Stomach (tissue), 9 donors: ENCODE measurements around the gene CST2. TPM values are rescaled to one million over a fixed set of nuclear protein-coding genes. Genes with fewer than 3 reads are reported as not detected.

Source experiments
- DNase-seq, 2 donors: peaks; one replicate each; pipeline versions ENCODE4 v3.0.0 to v3.0.0-alpha.2; 2013 to 2019
- H3K27ac ChIP-seq, 5 donors: fragments of 200-600 bp in 4 of 5; sonication (generic) in 4 of 5; one replicate each; pipeline ENCODE4 v1.5.1; 2013 to 2019; ENCODE audit warnings: mild to moderate bottlenecking in 1 of 5, moderate library complexity in 1 of 5
- H3K27me3 ChIP-seq, 3 donors: fragments of 200-600 bp; sonication (generic); one replicate each; pipeline ENCODE4 v1.5.1; 2017 to 2019; ENCODE audit warnings: mixed run types in 1 of 3
- H3K36me3 ChIP-seq, 4 donors: fragments of 200-600 bp; sonication (generic); 1 replicate in 3 of 4; 2 replicates in 1 of 4; pipeline ENCODE4 v1.5.1; 2016 to 2019
- H3K4me1 ChIP-seq, 4 donors: fragments of 200-600 bp; sonication (generic); one replicate each; pipeline ENCODE4 v1.5.1; 2016 to 2019
- H3K4me3 ChIP-seq, 4 donors: fragments of 200-600 bp; sonication (generic) in 3 of 4; one replicate each; pipeline ENCODE4 v1.5.1; 2016 to 2019; ENCODE audit warnings: mild to moderate bottlenecking in 1 of 4
- H3K9me3 ChIP-seq, 4 donors: fragments of 200-600 bp; sonication (generic); one replicate each; pipeline ENCODE4 v1.5.1; 2016 to 2019
- EP300 ChIP-seq: sonication (generic); formaldehyde crosslinking; IDR thresholded peaks from one replicate; pipeline ENCODE4 v1.6.1; 2017; ENCODE audit warnings: antibody characterized with exemption
- POLR2A ChIP-seq, 4 donors: fragments of 450-650 bp; IDR thresholded peaks; one replicate each; pipeline ENCODE4 v1.6.1; 2016; ENCODE audit warnings: antibody characterized with exemption in 4 of 4, control low read depth in 2 of 4, mild to moderate bottlenecking in 1 of 4, moderate library complexity in 1 of 4
- POLR2AphosphoS5 ChIP-seq, 3 donors: sonication (generic); formaldehyde crosslinking; IDR thresholded peaks; one replicate each; pipeline ENCODE4 v1.6.1; 2016; ENCODE audit warnings: antibody characterized with exemption in 3 of 3
- WGBS, 5 donors: extraction: QIAGEN DNeasy Blood & Tissue Kit in 3 of 5; methylation state at CpG; one replicate each; pipeline versions ENCODE4 v1.1.5 to v1.1.7; 2013 to 2018; 5-methylcytosine and 5-hydroxymethylcytosine counted together
- intact Hi-C: fragments of 100-400 bp; cut with DNase I; formaldehyde crosslinking; loops from one replicate; pipeline ENCODE4 v1.15.1; 2023; ENCODE audit warnings: low total_unique reads
- polyA plus RNA-seq, 3 donors: library from polyadenylated mRNA; stranded (reverse); fragments of 200-250 nt; gene quantifications; one replicate each; pipeline ENCODE4 v1.2.3, GENCODE V29; 2013
- total RNA-seq, 5 donors: library from RNA; depleted of rRNA; stranded (reverse); fragments of >200 nt; gene quantifications; one replicate each; pipeline versions ENCODE4 v1.1.0 to v1.2.3, GENCODE V29; 2014 to 2016
- TF ChIP-seq, protein P1 (sequence below), 7 experiments: fragments of 450-650 bp in 4 of 7; fragments of 200-600 bp in 3 of 7; sonication (generic) in 3 of 7; IDR thresholded peaks; one replicate each; pipeline ENCODE4 v1.5.1; 2016 to 2019; ENCODE audit warnings: antibody characterized with exemption in 7 of 7, control low read depth in 2 of 7, mild to moderate bottlenecking in 1 of 7
- donor health status: healthy with polysubstance abuse.
- donor health status: Bipolar disorder and iron deficiency.
- donor health status: healthy.

CST2 gene
- total and polyA plus RNA-seq, 8 donors: 0.58 to 1.3 TPM; not detected in 6

DNA sequence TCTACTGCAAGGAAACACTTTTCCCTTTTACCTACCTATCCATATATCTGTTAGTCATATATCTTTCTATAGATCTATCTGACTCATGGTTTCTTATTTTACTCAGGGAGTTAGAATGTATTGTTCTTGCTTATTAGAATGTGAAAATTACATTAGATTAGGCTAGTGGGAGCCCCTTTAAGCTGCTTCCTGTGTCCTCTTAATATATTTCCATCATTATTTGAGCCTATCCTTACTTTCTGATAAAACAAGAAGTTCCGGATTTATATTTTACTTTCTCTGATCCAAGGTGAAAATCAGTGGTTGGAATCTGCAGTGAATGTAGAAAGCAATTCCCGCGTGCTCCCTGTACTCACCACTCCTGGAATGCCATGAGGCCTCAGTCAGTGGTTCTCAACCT lies 31.0 kb downstream of the CST2 start:
- no peaks in the 10 kb centered on the region for H3K36me3 ChIP-seq
- intact Hi-C loops: no loop called here
- 73 to 91% (median 86%) methylated on average over 3 of the region's 3 CpGs for WGBS, 5 donors

DNA sequence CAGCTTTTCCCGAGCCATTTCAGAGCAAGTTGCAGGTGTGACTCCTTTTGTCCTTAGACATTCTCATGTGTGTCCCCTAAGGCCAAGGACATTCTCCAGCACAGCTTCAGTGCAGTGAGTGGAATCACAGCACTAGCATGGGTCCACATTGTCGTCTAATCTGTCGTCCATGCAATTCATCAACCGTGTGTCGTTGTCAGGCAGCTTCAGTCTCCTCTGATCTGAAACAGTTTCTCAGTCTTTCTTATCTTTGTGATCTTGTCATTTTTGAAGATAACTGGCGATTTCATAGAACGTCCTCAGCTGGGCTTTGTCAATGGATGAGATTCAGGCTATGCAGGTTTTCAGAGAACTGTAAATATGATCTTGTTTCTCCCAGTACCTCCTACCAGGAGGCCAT lies 31.7 kb downstream of the CST2 start:
- no peaks in the 10 kb centered on the region for H3K36me3 ChIP-seq
- WGBS, 5 donors: 34 to 47% (median 40%) methylated on average over 7 of the region's 7 CpGs
- no peaks in the 10 kb centered on the region for H3K9me3 ChIP-seq
- peaks cover 0 to 10% (median 0%) of the 10 kb centered on the region in 3 donors for H3K27me3 ChIP-seq
- no peak overlapping the region for H3K27ac ChIP-seq
- no peak for DNase-seq
- TF ChIP-seq, protein P1, sequence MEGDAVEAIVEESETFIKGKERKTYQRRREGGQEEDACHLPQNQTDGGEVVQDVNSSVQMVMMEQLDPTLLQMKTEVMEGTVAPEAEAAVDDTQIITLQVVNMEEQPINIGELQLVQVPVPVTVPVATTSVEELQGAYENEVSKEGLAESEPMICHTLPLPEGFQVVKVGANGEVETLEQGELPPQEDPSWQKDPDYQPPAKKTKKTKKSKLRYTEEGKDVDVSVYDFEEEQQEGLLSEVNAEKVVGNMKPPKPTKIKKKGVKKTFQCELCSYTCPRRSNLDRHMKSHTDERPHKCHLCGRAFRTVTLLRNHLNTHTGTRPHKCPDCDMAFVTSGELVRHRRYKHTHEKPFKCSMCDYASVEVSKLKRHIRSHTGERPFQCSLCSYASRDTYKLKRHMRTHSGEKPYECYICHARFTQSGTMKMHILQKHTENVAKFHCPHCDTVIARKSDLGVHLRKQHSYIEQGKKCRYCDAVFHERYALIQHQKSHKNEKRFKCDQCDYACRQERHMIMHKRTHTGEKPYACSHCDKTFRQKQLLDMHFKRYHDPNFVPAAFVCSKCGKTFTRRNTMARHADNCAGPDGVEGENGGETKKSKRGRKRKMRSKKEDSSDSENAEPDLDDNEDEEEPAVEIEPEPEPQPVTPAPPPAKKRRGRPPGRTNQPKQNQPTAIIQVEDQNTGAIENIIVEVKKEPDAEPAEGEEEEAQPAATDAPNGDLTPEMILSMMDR (IDR thresholded peaks at IDR 0.05): no peak
- TF ChIP-seq EP300: no peak
- intact Hi-C loops: no loop called here
- no peaks in the 10 kb centered on the region for H3K4me1 ChIP-seq
- no peak overlapping the region for H3K4me3 ChIP-seq

More for the DNA sequence above, 31.0 kb downstream of the CST2 start:
- H3K9me3 ChIP-seq: no peaks in the 10 kb centered on the region
- H3K27me3 ChIP-seq: peaks cover 0 to 10% (median 0%) of the 10 kb centered on the region in 3 donors
- H3K4me1 ChIP-seq: no peaks in the 10 kb centered on the region
- DNase-seq: no peak
- H3K4me3 ChIP-seq: no peak overlapping the region
- TF ChIP-seq POLR2A (IDR thresholded peaks at IDR 0.05) (no peak), EP300 (no peak), POLR2AphosphoS5 (IDR thresholded peaks at IDR 0.05) (no peak)
- TF ChIP-seq, protein P1 (IDR thresholded peaks at IDR 0.05): no peak
- no peak overlapping the region for H3K27ac ChIP-seq

DNA sequence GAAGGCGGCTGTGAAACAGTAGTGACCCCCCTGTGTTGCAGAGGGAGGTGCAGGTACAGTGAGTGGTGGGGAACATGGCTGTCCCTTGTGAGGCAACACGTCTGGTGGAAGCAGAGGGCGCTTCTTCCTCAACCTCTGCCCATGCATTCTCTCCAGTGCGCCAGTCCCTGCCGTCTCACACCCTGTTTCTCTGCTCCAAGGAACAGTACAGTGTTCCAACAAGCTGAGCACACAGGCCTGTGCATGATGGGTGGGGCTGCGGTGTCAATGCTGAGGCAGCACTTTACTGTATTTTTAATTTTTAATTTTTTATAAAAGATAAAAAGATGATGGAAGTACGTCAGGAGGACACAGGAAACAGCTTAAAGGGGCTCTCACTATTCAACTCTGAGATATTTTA lies 32.5 kb downstream of the CST2 start:
- H3K27ac ChIP-seq: no peak overlapping the region
- no peaks in the 10 kb centered on the region for H3K4me1 ChIP-seq
- H3K36me3 ChIP-seq: no peaks in the 10 kb centered on the region
- DNase-seq: no peak
- peaks cover 0 to 10% (median 0%) of the 10 kb centered on the region in 3 donors for H3K27me3 ChIP-seq
- intact Hi-C loops: no loop called here
- 79 to 90% (median 84%) methylated on average over 5 to 7 of the region's 7 CpGs for WGBS, 5 donors
- no peak overlapping the region for H3K4me3 ChIP-seq
- H3K9me3 ChIP-seq: no peaks in the 10 kb centered on the region
- TF ChIP-seq EP300 (no peak), POLR2AphosphoS5 (IDR thresholded peaks at IDR 0.05) (no peak), POLR2A (IDR thresholded peaks at IDR 0.05) (no peak)
- TF ChIP-seq, protein P1 (IDR thresholded peaks at IDR 0.05): no peak

DNA sequence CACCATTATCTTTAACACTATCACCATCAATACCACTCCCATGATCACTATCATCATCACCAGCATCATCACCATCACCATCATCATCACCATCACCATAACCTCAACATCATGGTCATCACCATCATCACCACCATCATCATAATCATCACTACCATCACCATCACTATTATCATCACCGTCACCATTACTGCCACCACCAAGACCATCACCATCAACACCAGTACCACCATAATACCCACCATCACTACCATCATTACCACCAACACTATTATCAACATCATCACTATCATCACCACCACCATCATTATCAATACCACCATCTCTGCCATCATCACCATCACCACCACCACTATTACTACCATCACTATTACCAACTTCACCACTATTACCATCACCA lies 43.1 kb downstream of the CST2 start:
- intact Hi-C loops: no loop called here
- peaks cover 0 to 3% (median 0%) of the 10 kb centered on the region in 3 donors for H3K27me3 ChIP-seq
- H3K4me3 ChIP-seq: no peak overlapping the region

More for the DNA sequence above, 43.1 kb downstream of the CST2 start:
- DNase-seq: no peak
- Histone ChIP-seq H3K9me3 (no peaks in the 10 kb centered on the region), H3K36me3 (no peaks in the 10 kb centered on the region), H3K27ac (no peak overlapping the region), H3K4me1 (no peaks in the 10 kb centered on the region)
- 90 to 94% (median 93%) methylated on average over 1 of the region's 1 CpG for WGBS, 5 donors
- TF ChIP-seq POLR2AphosphoS5 (IDR thresholded peaks at IDR 0.05): no peak
- TF ChIP-seq, protein P1 (IDR thresholded peaks at IDR 0.05): no peak
- TF ChIP-seq EP300: no peak
- no peak for TF ChIP-seq POLR2A (IDR thresholded peaks at IDR 0.05)
